Lower leg skin (tissue), 4 donors: ENCODE measurements around the gene FAM81B. TPM values are rescaled to one million over a fixed set of nuclear protein-coding genes. Genes with fewer than 3 reads are reported as not detected.

Experiments used
- DNase-seq, 2 donors: peaks; one replicate each; pipeline ENCODE4 v3.0.0-alpha.2; 2019; ENCODE audit warnings: low spot score in 2 of 2
- H3K4me3 ChIP-seq: fragments of 200-600 bp; sonication (generic); 2 replicates; pipeline ENCODE4 v1.5.1; 2017; ENCODE audit warnings: mild to moderate bottlenecking, low read depth; ENCODE audit not compliant: poor library complexity, severe bottlenecking
- CTCF ChIP-seq, 3 donors: fragments of 450-650 bp; IDR thresholded peaks; one replicate each; pipeline ENCODE4 v1.5.1; 2016; ENCODE audit warnings: antibody characterized with exemption in 3 of 3, mild to moderate bottlenecking in 3 of 3, moderate library complexity in 2 of 3
- POLR2A ChIP-seq, 2 donors: fragments of 450-650 bp; IDR thresholded peaks; one replicate each; pipeline ENCODE4 v1.6.1; 2016 to 2017; ENCODE audit warnings: antibody characterized with exemption in 2 of 2, mild to moderate bottlenecking in 1 of 2, moderate library complexity in 1 of 2
- WGBS, 2 donors: methylation state at CpG; one replicate each; pipeline ENCODE4 v1.1.5; 2018; 5-methylcytosine and 5-hydroxymethylcytosine counted together
- intact Hi-C: fragments of 100-400 bp; cut with DNase I; formaldehyde crosslinking; loops from one replicate; pipeline ENCODE4 v1.15.0; 2023; ENCODE audit warnings: low total_unique reads
- total RNA-seq, 4 donors: library from RNA; depleted of rRNA; stranded (reverse); fragments of >200 nt; gene quantifications; one replicate each; pipeline ENCODE4 v1.1.0, GENCODE V29; 2016

Gene FAM81B
- total RNA-seq, 4 donors from 2014 or later = not detected

GRCh38 chr5:95392593-95393182, 1.5 kb downstream of the FAM81B start:
- TF ChIP-seq POLR2A (IDR thresholded peaks at IDR 0.05) = no peak
- TF ChIP-seq CTCF (IDR thresholded peaks at IDR 0.05) = no peak
- no peak for DNase-seq
- intact Hi-C loops = no loop called here
- no peak overlapping the region for H3K4me3 ChIP-seq
- WGBS, 2 donors = 0% methylated on average over 1 of the region's 1 CpG

DNA sequence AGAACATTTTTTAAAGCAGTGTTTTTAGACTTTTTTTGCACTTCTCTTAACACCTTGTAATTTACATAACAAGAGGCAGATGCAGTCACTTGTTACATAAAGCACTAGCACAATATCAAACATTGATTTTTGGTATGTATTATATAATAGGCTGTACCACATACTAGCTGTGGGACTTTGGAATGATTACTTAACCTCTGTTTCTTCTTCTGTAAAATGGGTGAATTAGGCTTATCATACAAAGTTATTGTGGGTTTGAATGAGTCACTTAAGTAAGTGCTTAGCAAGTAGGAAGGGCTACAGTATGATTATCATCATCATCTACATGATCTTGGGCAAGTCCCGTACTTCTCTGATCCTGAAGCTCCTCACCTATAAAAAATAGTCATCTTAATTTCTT, 2.1 kb downstream of the FAM81B start:
- WGBS, 2 donors = 76 to 83% methylated on average over 1 of the region's 1 CpG

DNA sequence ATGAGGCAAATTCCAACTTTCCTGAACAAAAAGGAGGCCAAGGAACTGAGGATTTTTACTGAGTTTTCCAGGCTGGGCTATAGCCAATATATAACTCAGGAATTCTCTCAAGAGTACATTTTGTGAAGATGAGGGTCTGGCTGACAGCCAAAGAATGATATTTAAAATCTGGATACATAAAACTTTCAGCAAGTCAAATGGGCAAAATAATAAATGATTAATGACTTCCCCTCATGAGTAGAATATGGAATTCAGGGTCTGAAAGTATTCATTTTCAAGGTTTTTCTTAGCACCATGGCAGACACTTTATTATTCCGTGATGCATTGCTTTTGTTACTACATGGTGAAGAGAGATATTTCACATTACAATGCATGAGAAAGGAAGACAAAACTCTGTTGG, 7.8 kb downstream of the FAM81B start:
- no peak overlapping the region for H3K4me3 ChIP-seq
- no peak for TF ChIP-seq CTCF (IDR thresholded peaks at IDR 0.05)
- TF ChIP-seq POLR2A (IDR thresholded peaks at IDR 0.05) = no peak
- intact Hi-C loops = no loop called here
- no peak for DNase-seq
- 66 to 84% methylated on average over 1 of the region's 1 CpG for WGBS, 2 donors

More for the DNA sequence above, 2.1 kb downstream of the FAM81B start:
- no peak for DNase-seq
- no peak overlapping the region for H3K4me3 ChIP-seq
- intact Hi-C loops = no loop called here
- TF ChIP-seq POLR2A (IDR thresholded peaks at IDR 0.05) (no peak), CTCF (IDR thresholded peaks at IDR 0.05) (no peak)

DNA sequence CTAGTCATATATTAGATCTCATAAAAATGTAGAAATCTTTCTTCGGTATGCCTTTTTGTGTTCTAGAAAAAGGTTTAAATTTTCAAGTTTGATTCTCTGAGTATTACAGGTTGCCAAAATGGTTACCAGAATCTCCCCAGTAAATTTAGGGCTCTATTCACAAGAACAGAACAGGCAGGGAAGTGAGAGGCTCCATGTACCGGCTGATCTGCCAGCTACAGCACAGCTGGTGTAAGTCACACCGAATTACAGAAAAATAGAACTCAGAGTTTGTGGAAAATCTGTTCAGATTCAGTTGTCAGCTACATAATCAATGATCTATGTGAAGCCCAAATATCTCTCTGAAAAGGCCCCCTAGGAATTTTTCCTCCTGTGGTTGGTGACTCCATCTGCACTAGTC, 10.5 kb downstream of the FAM81B start:
- TF ChIP-seq CTCF (IDR thresholded peaks at IDR 0.05) = no peak
- TF ChIP-seq POLR2A (IDR thresholded peaks at IDR 0.05) = no peak
- WGBS, 2 donors = 80 to 87% methylated on average over 3 of the region's 3 CpGs
- no peak for DNase-seq
- no peak overlapping the region for H3K4me3 ChIP-seq
- intact Hi-C loops = no loop called here

- intact Hi-C loops = no loop called here
- no peak overlapping the region for H3K4me3 ChIP-seq
- 78 to 80% methylated on average over 1 of the region's 1 CpG for WGBS, 2 donors
- no peak for TF ChIP-seq POLR2A (IDR thresholded peaks at IDR 0.05)
- no peak for DNase-seq
Observed at GRCh38 chr5:95403996-95404395, 12.8 kb downstream of the FAM81B start.

DNA sequence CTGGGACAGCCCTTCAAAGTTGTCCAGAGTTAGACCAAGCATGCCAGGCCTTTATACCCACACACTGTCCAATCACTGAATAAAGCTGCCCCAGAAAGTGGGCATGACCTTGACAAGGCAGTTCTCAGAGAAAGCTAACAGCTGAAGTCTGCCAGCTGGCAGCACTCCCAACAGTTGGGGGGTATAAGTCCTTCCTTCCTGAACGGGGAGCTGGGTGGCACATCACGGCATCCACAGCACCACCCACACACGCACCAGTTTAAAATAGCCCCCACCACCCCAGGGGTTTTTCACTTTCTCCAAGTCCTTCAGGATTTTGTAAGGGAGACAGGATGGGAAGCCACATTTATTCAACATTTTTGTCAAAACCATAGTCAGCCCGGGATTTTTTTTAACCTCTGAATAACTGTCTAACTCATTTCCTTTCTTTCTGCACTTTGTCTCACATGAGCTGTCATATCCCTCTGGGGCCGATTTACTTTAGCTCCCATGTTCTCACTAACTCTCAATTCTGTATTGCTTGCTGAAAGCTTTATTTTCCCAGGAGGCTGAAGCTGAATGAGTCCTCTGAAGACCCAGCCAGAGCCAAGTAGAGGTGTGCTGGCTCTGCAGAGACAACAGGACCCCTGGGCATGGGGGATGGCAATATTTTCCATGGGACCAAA, 15.4 kb downstream of the FAM81B start:
- WGBS, 2 donors = 23 to 25% methylated on average over 5 of the region's 5 CpGs
- no peak for DNase-seq
- intact Hi-C loops = no loop called here
- H3K4me3 ChIP-seq = no peak overlapping the region
- TF ChIP-seq POLR2A (IDR thresholded peaks at IDR 0.05) = no peak
- no peak for TF ChIP-seq CTCF (IDR thresholded peaks at IDR 0.05)
